Thoracic aorta (tissue), 2 donors: ENCODE data around the gene TNK2. TPM values are rescaled to one million over a fixed set of nuclear protein-coding genes. Genes with fewer than 3 reads are reported as not detected.

Source experiments
- ATAC-seq: fragments of 150-250 bp; one replicate; pipeline ENCODE4 v1.8.0; 2017; ENCODE audit warnings: low read depth; ENCODE audit not compliant: insufficient number of reproducible peaks, low FRiP score
- DNase-seq: peaks from one replicate; pipeline ENCODE4 v3.0.0-alpha.2; 2020; ENCODE audit warnings: low spot score
- H3K27ac ChIP-seq, 2 donors: fragments of 200-600 bp; sonication (generic); 1 replicate in 1 of 2; 2 replicates in 1 of 2; pipeline ENCODE4 v1.5.1; 2016; ENCODE audit warnings: mild to moderate bottlenecking in 2 of 2, moderate library complexity in 2 of 2
- H3K27me3 ChIP-seq: fragments of 200-600 bp; sonication (generic); replicated peaks from 2 replicates; pipeline ENCODE4 v1.6.0; 2016; ENCODE audit warnings: mild to moderate bottlenecking; ENCODE audit not compliant: insufficient read depth
- H3K36me3 ChIP-seq: fragments of 200-600 bp; sonication (generic); one replicate; pipeline ENCODE4 v1.5.1; 2016
- H3K4me1 ChIP-seq, 2 donors: fragments of 200-600 bp; sonication (generic); 1 replicate in 1 of 2; 2 replicates in 1 of 2; pipeline versions ENCODE4 v1.5.1 to v1.6.0; 2016; ENCODE audit warnings: low read depth in 2 of 2, mild to moderate bottlenecking in 1 of 2; ENCODE audit not compliant: control insufficient read depth in 1 of 2
- H3K4me3 ChIP-seq: fragments of 200-600 bp; sonication (generic); 2 replicates; pipeline ENCODE4 v1.5.1; 2016; ENCODE audit warnings: mild to moderate bottlenecking
- H3K9me3 ChIP-seq: fragments of 200-600 bp; sonication (generic); 2 replicates; pipeline ENCODE4 v1.5.1; 2016
- CTCF ChIP-seq: fragments of 200-600 bp; sonication (generic); IDR thresholded peaks from one replicate; pipeline ENCODE4 v1.5.1; 2019; ENCODE audit warnings: antibody characterized with exemption
- total RNA-seq, 2 donors: library from RNA; depleted of rRNA; stranded (reverse); fragments of >200 nt; gene quantifications; one replicate each; pipeline versions ENCODE4 v1.1.0 to v1.2.3, GENCODE V29; 2016

Gene TNK2
- total RNA-seq, 2 donors from 2014 or later, result 38.9 to 69.8 TPM

GRCh38 chr3:195822131-195822696 lies 86.1 kb downstream of the TNK2 start:
- no peak overlapping the region for H3K27ac ChIP-seq
- no peaks in the 10 kb centered on the region for H3K9me3 ChIP-seq
- no peaks in the 10 kb centered on the region for H3K4me1 ChIP-seq
- ATAC-seq (no peak), DNase-seq (no peak)
- TF ChIP-seq CTCF, result no peak
- H3K36me3 ChIP-seq, result no peaks in the 10 kb centered on the region
- H3K27me3 ChIP-seq, result no peaks in the 10 kb centered on the region
- no peak overlapping the region for H3K4me3 ChIP-seq

GRCh38 chr3:195821403-195822130 lies 86.8 kb downstream of the TNK2 start:
- Histone ChIP-seq H3K27me3 (no peaks in the 10 kb centered on the region), H3K4me3 (no peak overlapping the region), H3K27ac (no peak overlapping the region), H3K4me1 (no peaks in the 10 kb centered on the region), H3K36me3 (no peaks in the 10 kb centered on the region), H3K9me3 (no peaks in the 10 kb centered on the region)
- no peak for TF ChIP-seq CTCF
- no peak for ATAC-seq
- DNase-seq, result no peak

GRCh38 chr3:195820901-195821300 lies 87.5 kb downstream of the TNK2 start:
- Histone ChIP-seq H3K4me1 (no peaks in the 10 kb centered on the region), H3K9me3 (no peaks in the 10 kb centered on the region), H3K4me3 (no peak overlapping the region), H3K36me3 (no peaks in the 10 kb centered on the region), H3K27ac (no peak overlapping the region), H3K27me3 (no peaks in the 10 kb centered on the region)
- ATAC-seq (no peak), DNase-seq (no peak)
- TF ChIP-seq CTCF, result no peak

- ATAC-seq, result no peak
- Histone ChIP-seq H3K36me3 (no peaks in the 10 kb centered on the region), H3K27ac (no peak overlapping the region), H3K27me3 (no peaks in the 10 kb centered on the region), H3K4me3 (no peak overlapping the region), H3K4me1 (no peaks in the 10 kb centered on the region), H3K9me3 (no peaks in the 10 kb centered on the region)
- no peak for DNase-seq
- TF ChIP-seq CTCF, result no peak
Measured at GRCh38 chr3:195820186-195820585, 88.2 kb downstream of the TNK2 start.

- H3K4me3 ChIP-seq, result no peak overlapping the region
- no peak for TF ChIP-seq CTCF
- no peaks in the 10 kb centered on the region for H3K9me3 ChIP-seq
- no peak for ATAC-seq
- no peak for DNase-seq
- no peaks in the 10 kb centered on the region for H3K36me3 ChIP-seq
- H3K27ac ChIP-seq, result no peak overlapping the region
- H3K27me3 ChIP-seq, result no peaks in the 10 kb centered on the region
- no peaks in the 10 kb centered on the region for H3K4me1 ChIP-seq
Measured at GRCh38 chr3:195818301-195818700, 90.0 kb downstream of the TNK2 start.
